Testis (tissue), 2 donors: ENCODE measurements around the gene TAS2R19.

Experiments used
- CTCF ChIP-seq, 3 experiments: fragments of 450-650 bp in 2 of 3; fragments of 200-600 bp in 1 of 3; sonication (generic) in 1 of 3; IDR thresholded peaks; one replicate each; pipeline ENCODE4 v1.5.1; 2016 to 2019; ENCODE audit warnings: antibody characterized with exemption in 3 of 3, mild to moderate bottlenecking in 2 of 3, moderate library complexity in 1 of 3
- POLR2A ChIP-seq: fragments of 450-650 bp; IDR thresholded peaks from one replicate; pipeline ENCODE4 v1.6.1; 2017; ENCODE audit warnings: antibody characterized with exemption, mild to moderate bottlenecking, moderate library complexity

- TF ChIP-seq POLR2A (no peak), CTCF (IDR thresholded peaks at IDR 0.05) (no peak)
Measured at GRCh38 chr12:11055306-11055705, 32.9 kb upstream of the TAS2R19 start.
